Islet of Langerhans (tissue), 1 donor: Measurements from ENCODE around the gene ADAMTS17.

ENCODE experiments used
- FAIRE-seq: peaks from one replicate; lab custom pipeline; 2011; peaks lifted over from hg19 to GRCh38; lab: Jason Lieb, UNC

The ADAMTS17 gene

GRCh38 chr15:100131321-100132224 lies 210.2 kb downstream of the ADAMTS17 start:
- FAIRE-seq = no peak

GRCh38 chr15:100129677-100130076 lies 212.1 kb downstream of the ADAMTS17 start:
- FAIRE-seq = no peak

- no peak for FAIRE-seq
Measured at GRCh38 chr15:100125401-100126191, 216.2 kb downstream of the ADAMTS17 start.

GRCh38 chr15:100124936-100125335 lies 216.8 kb downstream of the ADAMTS17 start:
- no peak for FAIRE-seq

- no peak for FAIRE-seq
Measured at GRCh38 chr15:100124361-100124760, 217.4 kb downstream of the ADAMTS17 start.

GRCh38 chr15:100123611-100124010 lies 218.2 kb downstream of the ADAMTS17 start:
- no peak for FAIRE-seq

- no peak for FAIRE-seq
Measured at GRCh38 chr15:100121285-100121684, 220.5 kb downstream of the ADAMTS17 start.

GRCh38 chr15:100120111-100120510 lies 221.7 kb downstream of the ADAMTS17 start:
- FAIRE-seq = no peak

GRCh38 chr15:100118546-100118945 lies 223.2 kb downstream of the ADAMTS17 start:
- no peak for FAIRE-seq

GRCh38 chr15:100116416-100117190 lies 225.2 kb downstream of the ADAMTS17 start:
- FAIRE-seq = no peak

- no peak for FAIRE-seq
Measured at GRCh38 chr15:100115711-100116090, 226.1 kb downstream of the ADAMTS17 start.

GRCh38 chr15:100115066-100115710 lies 226.6 kb downstream of the ADAMTS17 start:
- FAIRE-seq = no peak

- FAIRE-seq = no peak
Measured at GRCh38 chr15:100114571-100114970, 227.2 kb downstream of the ADAMTS17 start.

- FAIRE-seq = no peak
Measured at GRCh38 chr15:100114100-100114499, 227.7 kb downstream of the ADAMTS17 start.

- FAIRE-seq = no peak
Measured at GRCh38 chr15:100113351-100114080, 228.3 kb downstream of the ADAMTS17 start.

- no peak for FAIRE-seq
Measured at GRCh38 chr15:100112636-100113305, 229.0 kb downstream of the ADAMTS17 start.

GRCh38 chr15:100112061-100112420 lies 229.7 kb downstream of the ADAMTS17 start:
- no peak for FAIRE-seq

- FAIRE-seq = no peak
Measured at GRCh38 chr15:100111125-100112060, 230.4 kb downstream of the ADAMTS17 start.

- FAIRE-seq = no peak
Measured at GRCh38 chr15:100109486-100110035, 232.2 kb downstream of the ADAMTS17 start.
